RWPE2 (cell line): ENCODE data around the gene PHKG2.

ENCODE experiments used
- ATAC-seq: fragments of 200-7000 bp; cut with Tn5 transposase; 3 replicates; pipeline ENCODE4 v1.9.1; 2021; ENCODE audit warnings: low read depth
- DNase-seq: peaks from one replicate; pipeline ENCODE4 v3.0.0-alpha.2; 2020; ENCODE audit warnings: low spot score
- H3K27ac ChIP-seq: fragments of 450-650 bp; 2 replicates; pipeline ENCODE4 v1.5.1; 2017; ENCODE audit warnings: mild to moderate bottlenecking; ENCODE audit not compliant: poor library complexity, severe bottlenecking
- H3K27me3 ChIP-seq: fragments of 250-450 bp; sonication (Bioruptor Pico); 2 replicates; pipeline ENCODE4 v1.5.1; 2021; ENCODE audit warnings: mild to moderate bottlenecking, moderate library complexity; ENCODE audit not compliant: insufficient read depth, poor library complexity, severe bottlenecking
- H3K36me3 ChIP-seq: fragments of 250-450 bp; sonication (Bioruptor Pico); 2 replicates; pipeline ENCODE4 v1.5.1; 2020; ENCODE audit warnings: low read depth, mild to moderate bottlenecking, moderate library complexity
- H3K4me1 ChIP-seq: fragments of 250-450 bp; sonication (Bioruptor Pico); 2 replicates; pipeline ENCODE4 v1.5.1; 2021; ENCODE audit warnings: mild to moderate bottlenecking, moderate library complexity; ENCODE audit not compliant: insufficient read depth, poor library complexity, severe bottlenecking
- H3K4me3 ChIP-seq: fragments of 250-450 bp; sonication (Bioruptor Pico); 2 replicates; pipeline ENCODE4 v1.5.1; 2021; ENCODE audit warnings: mild to moderate bottlenecking, moderate library complexity; ENCODE audit not compliant: severe bottlenecking
- H3K9me3 ChIP-seq: fragments of 250-450 bp; sonication (Bioruptor Pico); 2 replicates; pipeline ENCODE4 v1.5.1; 2021; ENCODE audit warnings: mild to moderate bottlenecking, moderate library complexity; ENCODE audit not compliant: severe bottlenecking
- TF ChIP-seq, protein P1 (sequence below): fragments of 450-650 bp; IDR thresholded peaks from one replicate; pipeline ENCODE4 v1.5.1; 2017; ENCODE audit warnings: mild to moderate bottlenecking, moderate library complexity; ENCODE audit not compliant: poor library complexity, severe bottlenecking

Gene PHKG2

GRCh38 chr16:30782486-30783279 lies 34.5 kb downstream of the PHKG2 start:
- H3K27me3 ChIP-seq, result no peaks in the 10 kb centered on the region
- H3K9me3 ChIP-seq, result no peaks in the 10 kb centered on the region
- peaks cover 6% of the 10 kb centered on the region for H3K4me1 ChIP-seq
- no peak for ATAC-seq
- TF ChIP-seq, protein P1, sequence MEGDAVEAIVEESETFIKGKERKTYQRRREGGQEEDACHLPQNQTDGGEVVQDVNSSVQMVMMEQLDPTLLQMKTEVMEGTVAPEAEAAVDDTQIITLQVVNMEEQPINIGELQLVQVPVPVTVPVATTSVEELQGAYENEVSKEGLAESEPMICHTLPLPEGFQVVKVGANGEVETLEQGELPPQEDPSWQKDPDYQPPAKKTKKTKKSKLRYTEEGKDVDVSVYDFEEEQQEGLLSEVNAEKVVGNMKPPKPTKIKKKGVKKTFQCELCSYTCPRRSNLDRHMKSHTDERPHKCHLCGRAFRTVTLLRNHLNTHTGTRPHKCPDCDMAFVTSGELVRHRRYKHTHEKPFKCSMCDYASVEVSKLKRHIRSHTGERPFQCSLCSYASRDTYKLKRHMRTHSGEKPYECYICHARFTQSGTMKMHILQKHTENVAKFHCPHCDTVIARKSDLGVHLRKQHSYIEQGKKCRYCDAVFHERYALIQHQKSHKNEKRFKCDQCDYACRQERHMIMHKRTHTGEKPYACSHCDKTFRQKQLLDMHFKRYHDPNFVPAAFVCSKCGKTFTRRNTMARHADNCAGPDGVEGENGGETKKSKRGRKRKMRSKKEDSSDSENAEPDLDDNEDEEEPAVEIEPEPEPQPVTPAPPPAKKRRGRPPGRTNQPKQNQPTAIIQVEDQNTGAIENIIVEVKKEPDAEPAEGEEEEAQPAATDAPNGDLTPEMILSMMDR, result no peak
- H3K4me3 ChIP-seq, result no peak overlapping the region
- DNase-seq, result peak; percentile 61
- peaks cover 20% of the 10 kb centered on the region for H3K36me3 ChIP-seq
- H3K27ac ChIP-seq, result no peak overlapping the region

- ATAC-seq, result no peak
These were observed 35.3 kb downstream of the PHKG2 start for GRCh38 chr16:30783280-30784109.

GRCh38 chr16:30784215-30784614 lies 36.0 kb downstream of the PHKG2 start:
- H3K4me1 ChIP-seq, result peaks cover 9% of the 10 kb centered on the region
- H3K36me3 ChIP-seq, result peaks cover 20% of the 10 kb centered on the region
- DNase-seq (no peak), ATAC-seq (no peak)
- TF ChIP-seq, protein P1, result no peak
- H3K27ac ChIP-seq, result no peak overlapping the region
- no peak overlapping the region for H3K4me3 ChIP-seq
- H3K9me3 ChIP-seq, result no peaks in the 10 kb centered on the region
- no peaks in the 10 kb centered on the region for H3K27me3 ChIP-seq

More at GRCh38 chr16:30783280-30784109, 35.3 kb downstream of the PHKG2 start:
- no peaks in the 10 kb centered on the region for H3K27me3 ChIP-seq
- H3K4me3 ChIP-seq, result no peak overlapping the region
- TF ChIP-seq, protein P1, result no peak
- H3K4me1 ChIP-seq, result peaks cover 9% of the 10 kb centered on the region
- no peak overlapping the region for H3K27ac ChIP-seq
- H3K9me3 ChIP-seq, result no peaks in the 10 kb centered on the region
- DNase-seq, result peak; percentile 69
- H3K36me3 ChIP-seq, result peaks cover 20% of the 10 kb centered on the region

- Histone ChIP-seq H3K4me1 (peaks cover 9% of the 10 kb centered on the region), H3K27ac (peak overlapping the region; percentile 76), H3K27me3 (no peaks in the 10 kb centered on the region), H3K36me3 (peaks cover 20% of the 10 kb centered on the region), H3K4me3 (peak overlapping the region; percentile 99), H3K9me3 (no peaks in the 10 kb centered on the region)
- ATAC-seq (no peak), DNase-seq (no peak)
- TF ChIP-seq, protein P1, result no peak
These were observed 37.2 kb downstream of the PHKG2 start for GRCh38 chr16:30785126-30786106.
